Measurements from ENCODE around the gene MT1G.
"Not testable (repeated sequence)": the region's sequence is repeated elsewhere in the genome, so short reads cannot be mapped to it uniquely, and the experiment has no call there.

MT1G gene

GRCh38 chr16:56667581-56668571 is at the start of gene MT1G:
Gene MT1G (minus strand): TSS chr16:56668065. CDS start chr16:56667993, 72 bp downstream.
- DNase-seq (ENCODE audit: low read depth in 2 of 2, low spot score in 1 of 2): no peak

DNA sequence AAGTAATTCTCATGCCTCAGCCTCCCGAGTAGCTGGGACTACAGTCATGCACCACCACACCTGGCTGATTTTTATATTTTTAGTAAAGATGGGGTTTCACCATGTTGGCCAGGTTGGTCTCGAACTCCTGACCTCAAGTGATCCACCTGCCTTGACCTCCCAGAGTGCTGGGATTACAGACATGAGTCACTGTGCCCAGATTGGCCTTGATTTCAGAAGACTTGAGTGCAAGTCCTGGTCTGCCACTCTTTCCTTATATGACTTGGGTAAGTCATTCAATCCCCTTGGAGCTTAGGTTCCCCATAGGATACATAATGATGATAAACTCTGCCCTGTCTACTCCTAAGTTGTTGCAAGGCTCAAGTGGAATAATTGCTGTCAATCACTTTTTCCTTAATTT is 49.7 kb upstream of the MT1G start:
- not testable (repeated sequence) for DNase-seq (ENCODE audit: low read depth in 2 of 2, low spot score in 1 of 2)

GRCh38 chr16:56716761-56717160 is 48.9 kb upstream of the MT1G start:
- no peak for DNase-seq (ENCODE audit: low read depth in 2 of 2, low spot score in 1 of 2)

- DNase-seq (ENCODE audit: low read depth in 2 of 2, low spot score in 1 of 2): no peak
Measured at GRCh38 chr16:56715126-56715525, 47.3 kb upstream of the MT1G start.

DNA sequence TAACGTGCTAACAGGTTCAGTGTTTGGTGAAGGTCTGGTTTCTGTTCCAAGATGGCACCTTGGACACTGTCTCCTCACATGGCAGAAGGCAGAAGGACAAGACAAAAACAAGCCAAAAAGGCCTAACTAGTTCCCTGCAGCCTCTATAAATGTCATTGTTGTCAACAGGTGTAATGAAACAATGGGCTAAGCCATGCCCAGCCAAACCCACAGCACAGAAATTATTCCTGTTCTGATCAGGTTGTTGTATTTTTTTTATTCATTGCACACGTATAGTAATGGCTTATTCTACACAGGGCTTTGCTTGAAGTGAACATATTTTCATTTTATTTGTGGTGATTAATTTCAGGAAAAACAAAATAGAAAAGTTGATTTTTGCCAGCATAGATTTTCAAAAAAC is 45.9 kb upstream of the MT1G start:
- DNase-seq (ENCODE audit: low read depth in 2 of 2, low spot score in 1 of 2): no peak

GRCh38 chr16:56711862-56712261 is 44.0 kb upstream of the MT1G start:
- no peak for DNase-seq (ENCODE audit: low read depth in 2 of 2, low spot score in 1 of 2)

GRCh38 chr16:56710181-56710737 is 42.4 kb upstream of the MT1G start:
- no peak for DNase-seq (ENCODE audit: low read depth in 2 of 2, low spot score in 1 of 2)

- DNase-seq (ENCODE audit: low read depth in 2 of 2, low spot score in 1 of 2): no peak
Measured at GRCh38 chr16:56709443-56710040, 41.7 kb upstream of the MT1G start.

- no peak for DNase-seq (ENCODE audit: low read depth in 2 of 2, low spot score in 1 of 2)
Measured at GRCh38 chr16:56708525-56709442, 40.9 kb upstream of the MT1G start.

GRCh38 chr16:56702836-56703235 is 35.0 kb upstream of the MT1G start:
- no peak for DNase-seq (ENCODE audit: low read depth in 2 of 2, low spot score in 1 of 2)

DNA sequence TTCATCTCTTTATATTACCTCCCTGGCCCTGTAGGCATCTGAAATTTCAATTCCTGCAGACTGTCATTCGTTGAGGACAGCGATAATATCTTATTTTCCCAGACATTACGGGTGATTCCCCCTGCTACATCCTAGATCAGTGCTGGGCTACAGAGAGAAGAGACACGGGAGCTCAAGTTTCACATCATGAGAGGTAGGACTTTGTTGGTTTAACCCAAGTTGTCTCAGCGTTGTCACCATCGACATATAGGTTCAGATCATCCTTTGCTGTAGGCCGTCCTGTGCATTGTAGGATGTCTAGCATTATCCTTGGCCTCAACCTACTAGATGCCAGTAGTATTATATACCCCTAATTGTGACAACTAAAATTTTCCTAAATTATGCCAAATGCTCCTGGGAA is 33.7 kb upstream of the MT1G start:
- DNase-seq (ENCODE audit: low read depth in 2 of 2, low spot score in 1 of 2): no peak

DNA sequence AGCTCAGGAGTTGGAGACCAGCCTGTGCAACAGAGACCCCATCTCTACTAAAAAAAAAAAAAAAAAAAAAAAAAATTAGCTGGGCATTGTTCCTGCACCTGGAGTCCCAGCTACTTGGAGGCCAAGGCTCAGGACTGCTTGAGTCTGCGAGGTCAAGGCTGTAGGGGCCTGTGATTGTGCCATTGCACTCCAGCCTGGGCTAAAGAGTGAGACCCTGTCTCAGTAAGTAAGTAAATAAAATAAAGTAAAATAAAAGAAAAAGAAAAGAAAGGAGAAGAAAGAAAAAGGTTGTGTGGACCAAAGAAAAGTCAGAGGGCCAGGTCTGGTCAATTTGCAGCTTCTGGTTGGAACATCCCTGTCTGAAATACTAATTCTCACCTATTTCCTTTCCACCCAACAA is 32.8 kb upstream of the MT1G start:
- DNase-seq (ENCODE audit: low read depth in 2 of 2, low spot score in 1 of 2): no peak

- no peak for DNase-seq (ENCODE audit: low read depth in 2 of 2, low spot score in 1 of 2)
Measured at GRCh38 chr16:56700195-56700594, 32.3 kb upstream of the MT1G start.

GRCh38 chr16:56697456-56698155 is 29.7 kb upstream of the MT1G start:
- no peak for DNase-seq (ENCODE audit: low read depth in 2 of 2, low spot score in 1 of 2)

- DNase-seq (ENCODE audit: low read depth in 2 of 2, low spot score in 1 of 2): no peak
Measured at GRCh38 chr16:56695246-56695645, 27.4 kb upstream of the MT1G start.

- DNase-seq (ENCODE audit: low read depth in 2 of 2, low spot score in 1 of 2): no peak
Measured at GRCh38 chr16:56691885-56692284, 24.0 kb upstream of the MT1G start.

DNA sequence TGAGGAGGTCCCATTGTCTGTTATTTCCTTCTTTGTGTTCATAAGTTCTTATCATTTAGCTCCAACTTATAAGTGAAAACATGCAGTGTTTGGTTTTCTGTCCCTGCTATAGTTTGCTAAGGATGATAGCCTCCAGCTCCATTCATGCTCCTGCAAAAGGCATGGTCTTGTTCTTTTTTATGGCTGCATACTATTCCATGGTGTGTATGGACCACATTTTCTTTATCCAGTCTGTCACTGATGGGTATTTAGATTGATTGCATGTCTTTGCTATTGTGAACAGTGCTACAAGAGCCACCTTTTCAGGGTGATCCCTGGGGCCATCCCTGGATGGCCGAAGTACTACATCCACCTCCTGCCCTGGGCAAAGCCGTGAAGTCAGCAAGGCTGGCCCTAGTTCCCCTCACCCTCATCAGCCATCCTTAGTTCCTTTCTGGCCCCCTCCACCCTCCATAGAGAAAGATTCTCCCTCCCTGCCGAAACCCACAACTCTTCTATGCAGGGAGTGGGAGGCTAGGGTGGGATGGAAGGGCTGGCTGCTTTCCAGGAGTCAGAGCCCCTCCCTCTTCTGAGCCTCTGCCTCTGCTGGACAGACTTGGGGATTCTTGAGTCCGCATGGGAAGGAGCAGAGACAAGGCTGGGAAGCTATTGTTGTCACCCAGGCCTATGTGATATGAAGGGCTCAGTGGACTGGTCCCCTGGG is 22.7 kb upstream of the MT1G start:
- no peak for DNase-seq (ENCODE audit: low read depth in 2 of 2, low spot score in 1 of 2)

GRCh38 chr16:56689171-56689570 is 21.3 kb upstream of the MT1G start:
- DNase-seq (ENCODE audit: low read depth in 2 of 2, low spot score in 1 of 2): no peak

- no peak for DNase-seq (ENCODE audit: low read depth in 2 of 2, low spot score in 1 of 2)
Measured at GRCh38 chr16:56688762-56689161, 20.9 kb upstream of the MT1G start.

DNA sequence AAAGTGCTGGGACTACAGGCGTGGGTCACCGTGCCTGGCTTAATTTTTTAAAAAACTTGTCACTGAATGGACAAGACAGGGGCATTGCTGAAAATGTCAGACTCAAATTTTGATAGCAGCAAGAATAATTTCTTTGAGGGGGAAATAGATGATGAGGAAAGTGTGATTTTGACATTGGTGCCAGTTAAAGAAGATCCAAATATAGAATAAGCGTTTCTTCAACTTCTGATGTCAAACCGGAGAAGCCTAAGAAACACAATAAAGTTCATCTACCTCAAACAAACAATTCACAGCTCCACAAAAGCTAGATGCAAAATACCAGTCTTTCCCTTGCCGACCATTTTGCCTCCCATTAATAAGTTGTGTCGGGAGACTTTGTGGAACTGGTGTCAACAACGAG is 18.9 kb upstream of the MT1G start:
- DNase-seq (ENCODE audit: low read depth in 2 of 2, low spot score in 1 of 2): no peak
